OCI-LY3 (cell line): Measurements from ENCODE around the gene UGT1A10.

Experiments
- CTCF ChIP-seq: fragments of 200-600, 300-600 bp; sonication (generic); IDR thresholded peaks from 2 replicates; pipeline ENCODE4 v1.5.1; 2014; ENCODE audit warnings: antibody characterized with exemption, low read length, low read depth
- EZH2phosphoT487 ChIP-seq: fragments of 200-600 bp; shearing (Covaris generic); IDR thresholded peaks from 2 replicates; pipeline ENCODE4 v1.6.1; 2018; ENCODE audit warnings: antibody characterized with exemption, mixed run types, low read depth

DNA sequence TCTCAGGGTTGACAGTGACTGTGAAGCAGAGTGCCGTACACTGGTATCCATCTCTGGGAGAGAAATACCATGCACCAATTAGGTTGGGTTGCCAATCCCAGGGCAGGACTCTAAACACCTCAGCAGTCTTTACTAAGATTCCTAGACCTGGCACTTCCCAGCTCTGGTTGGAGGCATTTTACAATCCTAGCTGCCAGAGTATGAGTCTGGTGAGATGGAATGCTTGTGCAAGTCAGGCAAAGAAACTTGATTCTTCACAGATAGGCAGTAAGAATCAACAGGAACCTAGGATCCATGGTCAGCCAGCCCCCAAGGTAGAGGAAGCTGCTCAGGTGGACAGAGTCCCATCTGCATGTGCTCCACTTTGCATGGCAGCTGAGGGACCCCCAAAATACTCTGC lies 70.5 kb downstream of the UGT1A10 start:
- no peak for TF ChIP-seq EZH2phosphoT487
- no peak for TF ChIP-seq CTCF
